Measurements from ENCODE around the gene QKI.

- TF ChIP-seq CTCF (IDR thresholded peaks at IDR 0.05) (no peak), POLR2A (IDR thresholded peaks at IDR 0.05) (no peak)
Observed at GRCh38 chr6:163383912-163384311, 30.6 kb upstream of the QKI start.
